M059J (cell line): Measurements from ENCODE around the gene FBXO47. TPM values are rescaled to one million over a fixed set of nuclear protein-coding genes. Genes with fewer than 3 reads are reported as not detected.
"Not testable (repeated sequence)": the region's sequence is repeated elsewhere in the genome, so short reads cannot be mapped to it uniquely, and the experiment has no call there.

Experiments
- DNase-seq: peaks from one replicate; pipeline ENCODE4 v3.0.0-alpha.2; 2012; ENCODE audit warnings: low read depth
- total RNA-seq: library from RNA; depleted of rRNA; stranded (reverse); fragments of >200 nt; shearing (Covaris generic); gene quantifications from 2 replicates; pipeline ENCODE4 v1.2.3, GENCODE V29; 2014

Gene FBXO47
- total RNA-seq, 1 experiment from 2014 or later: not detected

DNA sequence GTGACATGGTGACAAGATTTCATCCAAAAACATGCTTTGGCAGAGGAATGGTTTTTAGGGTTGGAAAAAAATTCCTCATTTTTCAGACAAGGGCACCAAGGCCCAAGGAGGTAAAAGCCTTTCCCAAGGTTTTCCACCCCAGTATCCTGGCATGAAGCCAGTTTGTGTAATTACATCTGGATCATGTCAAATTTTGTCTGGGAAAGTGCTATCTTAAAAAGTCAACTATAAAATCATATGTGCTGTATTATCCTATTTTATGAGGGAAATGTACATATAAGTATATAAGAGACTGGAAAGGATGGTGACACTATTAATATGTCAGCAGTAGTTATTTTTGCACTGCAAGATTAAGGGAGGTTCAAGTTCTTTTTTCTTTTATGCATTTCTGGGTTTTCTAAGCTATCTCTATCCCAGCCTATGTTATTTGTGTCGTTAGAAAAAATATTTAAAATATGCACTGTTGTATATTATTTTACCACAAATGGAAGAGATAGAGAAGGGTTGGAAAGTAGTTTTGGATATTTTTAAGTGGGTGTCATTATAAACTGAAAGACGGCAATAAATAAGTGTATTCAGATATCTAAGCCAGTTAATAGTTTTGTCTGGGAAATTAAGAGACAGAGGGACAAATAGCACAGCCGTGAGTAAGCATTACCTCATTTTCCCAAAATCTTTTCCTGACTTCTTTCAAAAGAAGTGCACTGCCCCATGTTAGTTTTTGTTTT lies 13.5 kb upstream of the FBXO47 start:
- DNase-seq: peak; percentile 51

DNA sequence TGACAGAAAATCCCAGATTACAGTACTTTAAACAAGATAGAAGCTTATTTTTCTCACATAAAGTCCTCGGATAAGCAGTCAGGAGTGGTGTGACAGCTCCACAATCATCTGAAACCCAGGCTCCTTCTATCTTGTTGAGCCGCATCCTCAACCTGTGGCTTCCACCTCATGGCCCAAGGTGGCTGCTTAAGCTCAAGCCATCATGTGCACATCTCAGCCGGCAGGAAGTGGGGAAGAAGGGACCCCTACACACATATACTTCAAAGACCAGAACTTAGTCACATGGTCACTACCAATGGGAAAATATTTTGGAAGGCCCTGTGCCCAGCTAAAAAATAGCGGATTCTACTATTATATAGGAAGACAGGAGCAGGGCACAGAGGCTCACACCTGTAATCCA lies 11.0 kb upstream of the FBXO47 start:
- DNase-seq: no peak

DNA sequence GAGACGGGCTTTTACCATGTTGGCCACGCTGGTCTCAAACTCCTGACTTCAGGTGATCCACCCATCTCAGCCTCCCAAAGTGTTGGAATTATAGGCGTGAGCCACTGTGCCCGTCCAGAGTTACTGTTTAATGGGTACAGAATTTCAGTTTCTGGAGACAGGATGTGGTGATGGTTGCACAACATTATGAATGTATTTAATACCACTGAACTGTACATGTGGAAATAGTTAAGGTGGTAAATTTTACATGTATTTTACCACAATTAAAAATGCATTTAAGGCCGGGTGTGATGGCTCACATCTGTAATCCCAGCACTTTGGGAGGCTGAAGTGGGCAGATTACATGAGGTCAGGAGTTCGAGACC lies 9.0 kb upstream of the FBXO47 start:
- DNase-seq: not testable (repeated sequence)

DNA sequence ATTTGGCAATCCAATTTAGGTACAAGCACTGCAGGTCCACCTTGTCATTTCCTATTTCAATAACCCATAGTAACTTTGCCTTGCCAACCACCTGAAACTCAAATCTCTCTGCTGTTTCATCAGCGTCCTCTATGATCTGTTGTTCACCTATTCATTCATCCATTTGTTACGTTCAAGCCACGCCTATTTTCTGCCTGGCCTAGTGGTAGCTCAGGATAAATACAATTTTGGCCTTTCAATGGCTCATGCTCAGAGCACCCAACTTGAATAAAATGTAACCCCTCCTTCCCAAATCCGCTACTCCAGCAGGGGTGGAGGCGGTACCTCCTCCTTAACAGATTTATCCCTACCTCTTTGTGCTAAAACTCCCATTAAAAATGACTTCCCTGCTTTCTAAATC lies 3.6 kb upstream of the FBXO47 start:
- DNase-seq: no peak

DNA sequence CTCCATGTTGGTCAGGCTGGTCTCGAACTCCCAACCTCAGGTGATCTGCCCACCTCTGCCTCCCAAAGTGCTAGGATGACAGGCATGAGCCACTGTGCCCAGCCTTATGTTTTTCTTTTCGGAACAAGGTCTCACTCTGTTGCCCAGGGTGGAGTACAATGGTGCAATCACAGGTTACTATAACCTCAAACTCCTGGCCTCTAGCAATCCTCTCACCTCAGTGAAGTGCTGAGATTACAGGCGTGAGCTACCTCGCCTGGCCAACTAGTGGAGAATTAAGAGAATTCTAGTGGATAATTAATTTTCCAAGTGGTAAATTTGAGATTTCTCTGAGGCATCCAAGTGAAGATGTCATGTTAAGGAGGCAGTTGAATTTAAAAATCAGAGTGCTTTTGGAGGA lies 2.9 kb upstream of the FBXO47 start:
- no peak for DNase-seq

DNA sequence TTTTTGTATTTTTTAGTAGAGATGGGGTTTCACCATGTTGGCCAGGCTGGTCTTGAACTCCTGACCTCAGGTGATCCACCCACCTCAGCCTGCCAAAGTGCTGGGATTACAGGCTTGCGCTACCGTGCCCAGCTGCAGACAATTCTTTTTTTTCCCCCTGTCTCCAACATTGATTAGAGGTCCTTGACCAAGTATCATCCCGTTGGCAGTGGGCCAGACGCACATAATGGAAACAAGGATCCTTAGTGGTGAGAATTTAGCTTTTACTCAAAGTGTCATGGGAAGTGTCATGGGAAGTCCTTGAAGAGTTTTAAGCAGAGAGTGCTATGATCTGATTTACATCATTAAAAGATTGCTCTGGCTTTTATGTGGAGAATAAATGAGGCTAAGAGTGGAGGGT lies 2.1 kb upstream of the FBXO47 start:
- no peak for DNase-seq

DNA sequence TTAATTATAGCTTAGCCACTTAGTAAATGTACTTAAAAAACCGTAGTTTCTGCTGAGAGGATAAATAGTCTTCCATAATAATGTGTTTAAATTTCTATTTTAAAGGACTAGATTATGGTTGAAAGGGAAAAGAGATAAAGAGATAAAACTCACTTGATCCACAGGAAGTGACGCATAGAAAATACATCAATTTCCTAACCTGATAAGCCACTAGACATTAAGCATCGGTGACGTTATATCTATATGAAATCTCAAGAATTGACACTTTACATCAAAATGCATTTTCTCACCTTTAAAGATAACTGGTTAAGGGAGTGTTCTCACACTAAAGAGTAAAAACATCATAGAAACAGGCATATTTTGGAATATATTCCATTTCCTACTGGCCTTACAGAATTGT lies 5.8 kb downstream of the FBXO47 start:
- DNase-seq: no peak

DNA sequence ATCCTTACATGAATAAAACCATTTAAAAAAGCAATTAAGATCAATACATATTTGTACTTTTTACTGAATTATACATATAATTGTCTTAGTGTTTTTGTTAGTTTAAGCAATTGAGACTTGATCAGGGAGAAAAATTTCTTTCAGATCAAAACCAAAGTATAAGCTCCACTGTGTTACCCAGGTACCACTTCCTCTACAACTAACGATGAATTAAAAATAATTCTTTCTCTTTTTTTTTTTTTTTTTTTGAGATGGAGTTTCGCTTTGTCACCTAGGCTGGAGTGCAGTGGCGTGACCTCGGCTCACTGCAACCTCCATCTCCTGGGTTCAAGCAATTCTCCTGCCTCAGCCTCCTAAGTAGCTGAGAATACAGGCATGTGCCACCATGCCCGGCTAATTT lies 6.8 kb downstream of the FBXO47 start:
- DNase-seq: no peak

DNA sequence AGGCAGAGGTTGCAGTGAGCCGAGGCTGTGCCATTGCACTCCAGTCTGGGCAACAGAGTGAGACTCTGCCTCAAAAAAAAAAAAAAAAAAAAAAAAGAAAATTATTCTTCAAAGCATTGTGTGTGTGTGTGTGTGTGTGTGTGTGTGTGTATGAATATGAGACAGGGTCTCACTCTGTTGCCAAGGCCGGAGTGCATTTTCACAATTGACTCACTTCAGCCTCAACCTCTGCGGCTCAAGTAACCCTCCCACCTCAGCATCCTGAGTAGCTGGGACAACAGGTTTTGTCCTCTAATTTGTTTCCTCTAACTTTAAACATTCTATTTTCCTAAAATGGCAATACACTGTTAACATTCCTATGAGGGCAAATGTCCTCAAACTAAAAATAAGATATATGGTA lies 7.7 kb downstream of the FBXO47 start:
- no peak for DNase-seq

DNA sequence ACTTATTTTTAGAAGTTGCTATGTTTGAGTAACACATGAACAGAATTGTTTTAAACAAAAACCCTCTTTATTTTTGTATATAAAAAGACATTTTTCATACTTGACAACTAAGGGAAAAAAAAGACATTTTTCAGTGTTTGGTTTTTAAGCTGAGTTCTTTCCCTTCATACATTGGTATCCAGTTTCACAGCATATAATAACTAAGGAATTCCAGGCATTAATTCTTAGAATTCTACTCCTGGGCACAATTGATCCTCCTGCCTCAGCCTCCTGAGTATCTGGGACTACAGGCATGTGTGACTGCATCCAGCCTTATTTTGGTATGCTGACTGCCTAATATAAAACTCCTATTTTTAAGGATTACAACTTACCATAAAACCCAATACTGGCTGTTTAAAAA lies 8.4 kb downstream of the FBXO47 start:
- DNase-seq: peak; percentile 28

DNA sequence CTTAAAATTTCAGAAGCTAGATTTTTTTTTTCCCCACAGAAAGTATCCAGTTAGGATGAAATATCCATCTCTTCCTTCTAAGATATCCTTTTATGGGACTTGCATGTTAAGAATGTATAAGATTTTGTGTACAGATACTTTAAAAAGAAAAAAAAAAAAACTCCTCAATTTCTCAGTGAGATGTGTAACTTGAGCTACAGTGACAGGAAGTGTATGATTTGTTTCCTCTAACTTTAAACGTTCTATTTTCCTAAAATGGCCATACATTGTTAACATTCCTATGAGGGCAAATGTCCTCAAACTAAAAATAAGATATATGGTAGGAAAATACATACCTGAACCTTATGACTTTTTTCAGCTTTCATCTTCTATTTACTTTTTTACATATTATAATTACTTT lies 8.9 kb downstream of the FBXO47 start:
- DNase-seq: no peak

DNA sequence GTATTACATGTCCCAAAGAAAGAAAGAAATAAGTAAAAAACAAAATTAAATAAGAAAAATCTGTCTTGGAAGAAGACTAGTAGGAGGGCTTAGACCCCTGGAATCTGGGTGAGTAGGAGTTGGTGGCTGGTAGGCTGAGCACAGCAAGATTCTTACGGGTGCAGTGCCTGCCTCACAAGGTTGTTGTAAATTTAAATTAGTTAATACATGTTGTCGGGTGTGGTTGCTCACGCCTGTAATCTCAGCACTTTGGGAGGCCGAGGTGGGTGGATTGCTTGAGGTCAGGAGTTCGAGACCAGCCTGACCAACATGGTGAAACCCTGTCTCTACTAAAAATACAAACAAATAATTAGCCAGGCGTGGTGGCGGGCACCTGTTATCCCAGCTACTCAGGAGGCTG lies 13.4 kb downstream of the FBXO47 start:
- not testable (repeated sequence) for DNase-seq

DNA sequence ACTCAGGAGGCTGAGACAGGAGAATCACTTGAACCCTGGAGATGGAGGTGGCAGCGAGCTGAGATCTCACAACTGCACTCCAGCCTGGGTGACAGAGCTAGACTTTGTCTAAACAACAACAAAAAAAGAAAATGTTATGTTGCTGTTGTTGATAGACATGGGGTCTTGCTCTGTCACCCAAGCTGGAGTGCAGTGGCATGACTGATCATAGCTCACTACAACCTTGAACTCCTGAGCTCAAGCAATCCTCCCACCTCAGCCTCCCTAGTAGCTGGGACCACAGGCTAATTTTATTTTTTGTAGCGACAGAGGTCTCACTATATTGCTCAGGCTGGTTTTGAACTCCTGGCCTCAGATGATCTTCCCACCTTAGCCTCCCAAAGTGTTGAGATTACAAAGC lies 20.0 kb downstream of the FBXO47 start:
- DNase-seq: no peak

DNA sequence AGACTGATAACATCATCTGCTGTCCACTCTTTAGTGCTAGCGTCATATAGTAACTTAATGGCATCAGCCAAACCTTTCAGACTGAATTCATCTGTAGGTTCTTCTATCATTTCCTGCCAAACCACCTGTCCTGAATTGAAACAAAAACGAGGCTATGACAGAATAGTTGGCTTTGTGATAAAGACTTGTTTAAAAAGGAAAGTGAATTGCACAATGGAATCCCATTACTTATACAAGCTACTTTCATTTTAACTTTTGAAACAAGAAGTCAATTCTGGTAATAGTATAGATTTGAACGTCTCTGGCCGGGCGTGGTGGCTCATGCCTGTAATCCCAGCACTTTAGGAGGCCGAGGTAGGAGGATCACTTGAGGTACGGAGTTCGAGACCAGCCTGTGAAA lies 23.6 kb downstream of the FBXO47 start:
- no peak for DNase-seq

DNA sequence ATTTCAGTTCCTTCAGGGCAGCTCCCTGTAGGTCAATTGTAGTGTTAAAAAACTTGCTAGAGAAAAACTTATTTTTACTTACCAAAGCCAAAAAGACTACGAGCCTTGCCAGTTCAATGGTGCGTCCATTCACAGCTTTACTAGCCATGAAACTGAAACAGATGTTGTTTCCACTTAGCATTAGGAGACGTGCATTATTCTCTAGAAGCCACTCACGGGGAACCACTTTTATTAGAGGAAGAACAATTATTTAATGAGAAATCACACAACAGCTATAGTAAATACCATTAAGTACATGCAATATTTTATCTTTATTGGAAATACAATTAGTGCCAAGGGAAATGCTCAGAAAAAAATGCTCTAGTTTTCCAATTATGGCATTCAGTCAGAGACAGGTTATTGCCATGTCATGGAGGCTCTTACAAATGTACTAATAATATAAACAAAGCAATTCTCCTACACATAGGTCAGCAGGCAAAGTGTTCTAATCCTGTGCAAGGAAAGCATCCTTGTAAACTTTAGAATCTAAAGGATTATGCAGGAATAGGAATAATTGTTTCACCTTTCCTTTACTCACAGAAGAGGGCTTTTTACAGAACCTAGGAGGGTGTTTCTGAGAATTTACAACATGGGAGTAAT lies 24.4 kb downstream of the FBXO47 start:
- DNase-seq: no peak

DNA sequence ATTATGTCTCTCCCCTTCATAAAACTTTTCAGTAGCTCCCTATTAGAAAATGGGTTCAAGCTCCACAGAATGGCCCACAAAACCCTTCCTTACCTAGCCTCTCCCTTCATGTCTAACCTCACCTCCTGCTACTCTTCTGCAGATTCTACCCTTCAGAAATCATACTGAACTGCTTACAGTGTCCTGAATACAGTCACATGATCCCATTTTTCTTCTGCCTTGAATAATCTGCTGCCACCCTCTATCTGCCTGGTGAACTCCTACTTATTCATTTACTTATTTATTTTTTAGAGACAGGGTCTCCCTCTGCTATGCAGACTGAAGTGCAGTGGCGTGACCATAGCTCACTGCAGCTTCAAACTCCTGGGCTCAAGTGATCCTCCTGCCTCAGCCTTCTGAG lies 26.8 kb downstream of the FBXO47 start:
- DNase-seq: no peak

DNA sequence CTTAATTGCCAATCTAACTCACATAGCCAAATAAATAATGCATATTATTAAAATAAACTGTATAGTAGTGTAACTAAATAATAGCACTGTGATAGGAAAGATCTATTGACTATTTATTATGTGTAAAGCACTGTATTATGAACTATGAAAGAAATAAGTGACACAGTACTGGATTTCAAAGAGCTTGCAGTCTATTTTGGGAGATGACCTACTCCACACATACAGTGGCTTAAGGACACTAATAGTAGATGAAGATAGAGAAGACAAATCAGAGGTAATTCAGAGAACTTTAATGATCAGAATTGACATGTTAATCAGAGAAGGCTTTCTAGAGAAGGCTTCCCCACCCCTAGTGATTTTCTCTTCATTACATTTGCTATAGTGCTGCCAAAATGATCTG lies 27.2 kb downstream of the FBXO47 start:
- DNase-seq: no peak

DNA sequence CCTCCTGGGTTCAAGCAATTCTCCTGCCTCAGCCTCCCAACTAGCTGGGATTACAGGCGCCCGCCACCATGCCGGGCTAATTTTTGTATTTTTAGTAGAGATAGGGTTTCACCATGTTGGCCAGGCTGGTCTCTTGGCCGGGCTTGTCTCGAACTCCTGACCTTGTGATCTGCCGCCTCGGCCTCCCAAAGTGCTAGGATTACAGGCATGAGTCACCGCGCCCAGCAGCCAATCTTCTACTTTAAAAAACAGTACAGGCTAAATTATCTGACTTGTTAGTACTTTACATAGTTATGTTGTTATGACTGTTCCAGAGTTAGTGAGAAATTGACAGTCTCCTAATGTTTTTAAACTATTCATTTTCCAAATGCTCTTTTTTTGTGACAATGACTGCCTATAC lies 33.2 kb downstream of the FBXO47 start:
- DNase-seq: peak; percentile 34

DNA sequence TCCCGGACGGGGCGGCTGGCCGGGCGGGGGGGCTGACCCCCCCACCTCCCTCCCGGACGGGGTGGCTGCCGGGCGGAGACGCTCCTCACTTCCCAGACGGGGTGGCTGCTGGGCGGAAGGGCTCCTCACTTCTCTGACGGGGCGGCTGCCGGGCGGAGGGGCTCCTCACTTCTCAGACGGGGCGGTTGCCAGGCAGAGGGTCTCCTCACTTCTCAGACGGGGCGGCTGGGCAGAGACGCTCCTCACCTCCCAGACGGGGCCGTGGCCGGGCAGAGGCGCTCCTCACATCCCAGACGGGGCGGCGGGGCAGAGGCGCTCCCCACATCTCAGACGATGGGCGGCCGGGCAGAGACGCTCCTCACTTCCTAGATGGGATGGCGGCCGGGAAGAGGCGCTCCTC lies 36.4 kb downstream of the FBXO47 start:
- DNase-seq: not testable (repeated sequence)

DNA sequence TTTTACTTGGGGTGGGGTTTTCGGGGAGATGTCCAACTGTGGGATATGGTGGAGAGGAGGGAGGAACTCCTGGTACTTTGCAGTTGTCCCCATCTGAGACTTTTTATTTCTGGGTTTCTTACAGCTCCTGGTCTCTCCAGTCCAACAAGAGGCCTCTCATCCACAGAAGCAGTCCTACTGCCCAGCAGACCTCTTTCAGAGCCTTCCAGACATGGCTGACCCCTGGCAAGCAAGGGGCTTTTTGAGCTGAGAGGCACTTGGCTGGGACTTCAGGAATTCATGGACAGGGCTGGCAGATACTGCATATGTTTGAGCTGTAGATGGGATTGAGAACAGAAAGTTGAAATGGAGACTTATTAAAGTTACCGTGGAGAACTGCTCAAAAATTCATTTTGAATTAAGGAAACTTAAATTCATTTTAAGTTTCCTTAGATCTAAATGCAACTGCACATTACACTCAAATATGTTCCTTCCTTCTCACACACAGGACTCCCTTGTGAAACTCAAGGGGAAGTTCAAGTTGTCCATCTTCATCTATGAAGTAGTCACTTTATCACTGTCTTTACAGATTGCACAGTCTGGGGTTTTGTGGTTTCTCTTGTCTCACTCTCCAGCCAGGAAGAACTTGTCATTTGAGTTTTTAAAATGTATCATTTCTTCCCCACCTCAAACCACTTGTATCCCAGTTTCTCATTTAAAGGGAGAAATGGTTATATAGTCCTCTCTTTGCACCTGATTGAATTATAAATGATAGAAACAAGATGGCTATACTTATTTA lies 40.7 kb downstream of the FBXO47 start:
- DNase-seq: peak; percentile 31

DNA sequence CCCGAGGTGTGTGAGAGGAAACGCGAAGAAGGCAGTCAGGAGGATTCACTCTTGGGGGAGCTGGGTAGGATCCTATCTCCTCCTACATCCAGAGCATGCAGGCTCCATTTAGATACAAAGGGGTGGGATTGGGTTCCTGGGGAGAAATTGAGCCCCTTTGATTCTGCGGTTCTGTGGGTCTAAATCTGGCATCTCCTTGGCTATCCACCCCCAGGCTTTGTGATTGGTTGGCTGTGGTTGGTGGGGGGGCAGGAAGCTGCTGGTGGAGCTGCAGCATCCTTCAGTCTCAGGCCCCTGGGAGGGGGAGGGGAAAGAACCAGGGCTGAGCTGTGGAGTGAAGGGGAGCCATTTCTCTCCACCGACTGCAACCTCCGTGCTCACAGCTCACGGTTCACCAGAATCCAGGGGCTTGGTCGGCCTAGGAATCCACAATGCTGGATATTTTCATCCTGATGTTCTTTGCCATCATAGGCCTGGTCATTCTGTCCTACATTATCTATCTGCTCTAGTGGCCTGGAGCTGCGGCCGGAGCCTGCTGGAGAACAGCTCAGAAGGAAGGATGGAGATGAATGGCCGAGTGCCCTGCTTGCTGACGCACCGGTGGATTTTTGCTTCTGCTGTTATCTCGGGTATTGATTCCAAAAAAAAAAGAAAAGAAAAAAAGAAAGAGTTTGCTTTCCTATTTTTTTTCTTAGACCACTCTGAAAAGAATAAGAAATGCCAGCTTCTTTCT lies 41.8 kb downstream of the FBXO47 start, which contains the start of gene LASP1NB:
TSS of gene LASP1NB (plus strand) at position 352 of the 733 bp plus-strand sequence.
- DNase-seq: no peak
